HCT116 (cell line): ENCODE results near the gene MOGAT3. TPM values are rescaled to one million over a fixed set of nuclear protein-coding genes. Genes with fewer than 3 reads are reported as not detected.

Experiments used
- ATAC-seq: fragments of 200-7000 bp; cut with Tn5 transposase; 2 replicates; pipeline ENCODE4 v1.9.1; 2020; ENCODE audit warnings: mild to moderate bottlenecking, moderate library complexity
- BruUV-seq: library from RNA; stranded (reverse); fragments of 400-500 nt; replicated peaks from 2 replicates; lab custom pipeline; 2021; lab: Mats Ljungman, UMichigan
- CTCF ChIA-PET: fragments of 300-600 bp; sonication (Branson Sonifier 250); formaldehyde crosslinking; loops from one replicate; lab custom pipeline; 2021; ENCODE audit warnings: antibody characterized with exemption; lab: Charles Lee
- POLR2A ChIA-PET: fragments of 300-600, 350-600 bp; sonication (Branson Sonifier 250); formaldehyde crosslinking; loops from one replicate; lab custom pipeline; 2021; ENCODE audit warnings: antibody characterized with exemption; lab: Charles Lee
- RAD21 ChIA-PET, 2 experiments: fragments of 300-600 bp; sonication (Branson Sonifier 250); formaldehyde crosslinking; loops; one replicate each; lab custom pipeline; 2023; ENCODE audit warnings: low total read pairs in 2 of 2; ENCODE audit not compliant: uncharacterized antibody in 2 of 2, unreplicated experiment in 2 of 2, low non-redundant PET in 1 of 2; lab: Charles Lee
- DNase-seq: peaks from one replicate; pipeline ENCODE4 v3.0.0-alpha.2; 2010; ENCODE audit warnings: low read depth, low spot score
- H2AFZ ChIP-seq: fragments of 200-600 bp; shearing (Covaris generic), sonication (generic); 2 replicates; pipeline ENCODE4 v1.6.1; 2017; ENCODE audit warnings: low read depth, mixed run types, mixed read lengths, antibody characterized with exemption, low read length; ENCODE audit not compliant: poor library complexity, severe bottlenecking
- H3K27ac ChIP-seq: 2 replicates; pipeline ENCODE4 v1.5.1; 2012; ENCODE audit warnings: low read depth, low read length
- H3K27me3 ChIP-seq: fragments of 200-600 bp; sonication (generic); 2 replicates; pipeline ENCODE4 v1.6.1; 2016; ENCODE audit warnings: mixed run types, low read length, mixed read lengths; ENCODE audit not compliant: insufficient read depth
- H3K36me3 ChIP-seq, 2 experiments: fragments of 200-500 bp in 1 of 2; fragments of 200-600 bp in 1 of 2; sonication (Bioruptor generic) in 1 of 2; sonication (generic) in 1 of 2; 2 replicates each; pipeline versions ENCODE4 v1.5.1 to v1.6.1; 2014 to 2016; ENCODE audit warnings: low read length in 2 of 2, inconsistent platforms in 1 of 2, mixed read lengths in 1 of 2, mixed run types in 1 of 2; ENCODE audit not compliant: insufficient read depth in 2 of 2, control insufficient read depth in 1 of 2
- H3K4me1 ChIP-seq, 2 experiments: fragments of 200-600 bp in 1 of 2; sonication (generic) in 1 of 2; 2 replicates each; pipeline versions ENCODE4 v1.5.1 to v1.6.1; 2012 to 2017; ENCODE audit warnings: low read length in 2 of 2, inconsistent platforms in 1 of 2, mild to moderate bottlenecking in 1 of 2, mixed read lengths in 1 of 2, mixed run types in 1 of 2, moderate library complexity in 1 of 2; ENCODE audit not compliant: insufficient read depth in 2 of 2, control insufficient read depth in 1 of 2
- H3K4me2 ChIP-seq: fragments of 200-600 bp; sonication (generic); 2 replicates; pipeline ENCODE4 v1.6.1; 2017; ENCODE audit warnings: mixed run types, low read length, mixed read lengths
- H3K4me3 ChIP-seq, 2 experiments: fragments of 200-600 bp in 1 of 2; sonication (generic) in 1 of 2; replicated peaks in 1 of 2; 2 replicates each; pipeline ENCODE4 v1.5.1; 2011 to 2016; ENCODE audit warnings: low read length in 2 of 2, control low read depth in 1 of 2, low read depth in 1 of 2, mild to moderate bottlenecking in 1 of 2, mixed read lengths in 1 of 2, mixed run types in 1 of 2
- H3K79me2 ChIP-seq: fragments of 200-600 bp; sonication (generic); 2 replicates; pipeline ENCODE4 v1.6.1; 2017; ENCODE audit warnings: mild to moderate bottlenecking, mixed run types, low read length, moderate library complexity, mixed read lengths; ENCODE audit not compliant: insufficient read depth
- H3K9ac ChIP-seq: fragments of 200-600 bp; sonication (generic); 2 replicates; pipeline ENCODE4 v1.6.1; 2016; ENCODE audit warnings: low read length, mixed read lengths
- H3K9me2 ChIP-seq: fragments of 200-600 bp; sonication (generic), shearing (Covaris generic); 2 replicates; pipeline ENCODE4 v1.6.1; 2017; ENCODE audit warnings: mixed run types, mild to moderate bottlenecking, moderate library complexity; ENCODE audit not compliant: insufficient read depth
- H3K9me3 ChIP-seq, 2 experiments: fragments of 200-500 bp in 1 of 2; fragments of 200-600 bp in 1 of 2; sonication (Bioruptor generic) in 1 of 2; sonication (generic) in 1 of 2; 2 replicates each; pipeline ENCODE4 v1.6.1; 2014 to 2017; ENCODE audit warnings: low read length in 2 of 2, mixed read lengths in 2 of 2, inconsistent platforms in 1 of 2, low read depth in 1 of 2, mild to moderate bottlenecking in 1 of 2, mixed run types in 1 of 2, moderate library complexity in 1 of 2; ENCODE audit not compliant: control insufficient read depth in 1 of 2, insufficient read depth in 1 of 2
- H4K20me1 ChIP-seq: fragments of 200-600 bp; sonication (generic), shearing (Covaris generic); 2 replicates; pipeline ENCODE4 v1.6.1; 2017; ENCODE audit warnings: mixed run types, mild to moderate bottlenecking, moderate library complexity; ENCODE audit not compliant: insufficient read depth
- ATF3 ChIP-seq: IDR thresholded peaks from 2 replicates; pipeline ENCODE4 v1.6.1; 2012
- EGR1 ChIP-seq: IDR thresholded peaks from 2 replicates; pipeline ENCODE4 v1.6.1; 2012; ENCODE audit warnings: low read depth
- EZH2phosphoT487 ChIP-seq: fragments of 200-600 bp; IDR thresholded peaks from 2 replicates; pipeline ENCODE4 v1.6.1; 2018; ENCODE audit warnings: antibody characterized with exemption, borderline replicate concordance
- MAX ChIP-seq: IDR thresholded peaks from 2 replicates; pipeline ENCODE4 v1.6.1; 2012
- SP1 ChIP-seq: IDR thresholded peaks from 2 replicates; pipeline ENCODE4 v1.6.1; 2012; ENCODE audit warnings: low read depth
- TCF7L2 ChIP-seq: IDR thresholded peaks from 2 replicates; pipeline ENCODE4 v1.7.0; 2011; ENCODE audit warnings: borderline replicate concordance, inconsistent platforms; ENCODE audit not compliant: insufficient read depth, insufficient read length; ENCODE audit errors: extremely low read depth
- YY1 ChIP-seq: IDR thresholded peaks from 2 replicates; pipeline ENCODE4 v1.6.1; 2011; ENCODE audit warnings: low read length, low read depth, moderate library complexity, mild to moderate bottlenecking; ENCODE audit not compliant: insufficient replicate concordance; ENCODE audit errors: extremely low read depth
- ZBTB33 ChIP-seq: IDR thresholded peaks from 2 replicates; pipeline ENCODE4 v1.6.1; 2011; ENCODE audit warnings: mild to moderate bottlenecking, low read length, moderate library complexity; ENCODE audit not compliant: insufficient replicate concordance; ENCODE audit errors: extremely low read depth
- intact Hi-C: fragments of 100-400 bp; cut with micrococcal nuclease; formaldehyde crosslinking; loops from 2 replicates; pipeline ENCODE4 v1.10.0; 2022
- total RNA-seq: library from RNA; stranded (reverse); gene quantifications from one replicate; pipeline ENCODE4 v1.2.1, GENCODE V29; 2021; ENCODE audit not compliant: unreplicated experiment

MOGAT3 gene
- total RNA-seq, 1 experiment from 2014 or later: not detected

GRCh38 chr7:101236292-101236835 is 35.5 kb upstream of the MOGAT3 start:
- H4K20me1 ChIP-seq: no peaks in the 10 kb centered on the region
- BruUV-seq: no TSS peak
- H3K27ac ChIP-seq: no peak overlapping the region
- no peaks in the 10 kb centered on the region for H3K27me3 ChIP-seq
- no peak overlapping the region for H2AFZ ChIP-seq
- intact Hi-C loops: no loop called here
- H3K79me2 ChIP-seq: no peaks in the 10 kb centered on the region
- H3K9ac ChIP-seq: no peak overlapping the region
- CTCF ChIA-PET: interaction anchor here (1.9 kb wide), 1 partner anchor 8 kb away, joined by 7 read pairs; no protein-coding TSS in a partner anchor
- no peaks in the 10 kb centered on the region for H3K9me3 ChIP-seq
- no peaks in the 10 kb centered on the region for H3K9me2 ChIP-seq
- H3K4me2 ChIP-seq: no peak overlapping the region
- POLR2A ChIA-PET: no interaction called here
- H3K4me3 ChIP-seq: no peak overlapping the region
- H3K4me1 ChIP-seq: peaks cover 7 to 19% of the 10 kb centered on the region in 2 experiments
- RAD21 ChIA-PET: no interaction called here
- H3K36me3 ChIP-seq: peaks cover 5 to 9% of the 10 kb centered on the region in 2 experiments; a peak in 1 of 4 replicates
- no peak for DNase-seq
- ATAC-seq: no peak
- TF ChIP-seq MAX: no peak
- no peak for TF ChIP-seq EGR1
- TF ChIP-seq SP1: no peak
- TF ChIP-seq EZH2phosphoT487: no peak
- no peak for TF ChIP-seq TCF7L2
- TF ChIP-seq YY1: no peak
- TF ChIP-seq ATF3: no peak

GRCh38 chr7:101235522-101235921 is 34.7 kb upstream of the MOGAT3 start:
- POLR2A ChIA-PET: no interaction called here

More at GRCh38 chr7:101235522-101235921, 34.7 kb upstream of the MOGAT3 start:
- H3K27me3 ChIP-seq: no peaks in the 10 kb centered on the region
- ChIA-PET RAD21 (no interaction called here), CTCF (interaction anchor here (1.9 kb wide), 1 partner anchor 9 kb away, joined by 7 read pairs; no protein-coding TSS in a partner anchor)
- no peak overlapping the region for H3K4me2 ChIP-seq
- H2AFZ ChIP-seq: no peak overlapping the region
- H3K9me2 ChIP-seq: no peaks in the 10 kb centered on the region
- peaks cover 7 to 20% of the 10 kb centered on the region in 2 experiments for H3K4me1 ChIP-seq
- DNase-seq: no peak
- TF ChIP-seq EZH2phosphoT487 (no peak), ZBTB33 (no peak), TCF7L2 (no peak)
- no peaks in the 10 kb centered on the region for H3K9me3 ChIP-seq
- H4K20me1 ChIP-seq: no peaks in the 10 kb centered on the region
- no peak overlapping the region for H3K4me3 ChIP-seq
- H3K79me2 ChIP-seq: no peaks in the 10 kb centered on the region
- H3K36me3 ChIP-seq: peaks cover 2 to 5% of the 10 kb centered on the region in 2 experiments; a peak in 1 of 4 replicates
- intact Hi-C loops: no loop called here
- ATAC-seq: no peak
- no peak overlapping the region for H3K27ac ChIP-seq
- no peak overlapping the region for H3K9ac ChIP-seq
- BruUV-seq: no TSS peak
